Glomerular visceral epithelial cell (primary cell): ENCODE measurements around the gene ACAP2.
"Not testable (repeated sequence)": the region's sequence is repeated elsewhere in the genome, so short reads cannot be mapped to it uniquely, and the experiment has no call there.

Source experiments
- DNase-seq: peaks from one replicate; pipeline ENCODE4 v3.0.0-alpha.2; 2016; ENCODE audit errors: extremely low spot score

Gene ACAP2

DNA sequence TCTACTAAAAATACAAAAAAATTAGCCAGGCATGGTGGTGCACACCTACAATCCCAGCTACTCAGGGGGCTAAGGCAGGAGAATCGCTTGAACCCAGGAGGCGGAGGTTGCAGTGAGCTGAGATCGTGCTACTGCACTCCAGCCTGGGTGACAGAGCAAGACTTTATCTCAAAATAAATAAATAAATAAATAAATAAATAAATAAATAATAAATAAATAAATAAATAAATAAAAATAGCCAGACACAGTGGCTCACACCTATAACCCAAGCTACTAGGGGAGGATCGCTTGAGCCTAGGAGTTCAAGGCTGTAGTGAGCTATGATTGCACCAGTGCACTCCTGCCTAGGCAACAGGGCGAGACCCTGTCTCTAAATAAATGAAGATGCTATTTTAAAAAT lies 152.2 kb downstream of the ACAP2 start:
- DNase-seq, result not testable (repeated sequence)

DNA sequence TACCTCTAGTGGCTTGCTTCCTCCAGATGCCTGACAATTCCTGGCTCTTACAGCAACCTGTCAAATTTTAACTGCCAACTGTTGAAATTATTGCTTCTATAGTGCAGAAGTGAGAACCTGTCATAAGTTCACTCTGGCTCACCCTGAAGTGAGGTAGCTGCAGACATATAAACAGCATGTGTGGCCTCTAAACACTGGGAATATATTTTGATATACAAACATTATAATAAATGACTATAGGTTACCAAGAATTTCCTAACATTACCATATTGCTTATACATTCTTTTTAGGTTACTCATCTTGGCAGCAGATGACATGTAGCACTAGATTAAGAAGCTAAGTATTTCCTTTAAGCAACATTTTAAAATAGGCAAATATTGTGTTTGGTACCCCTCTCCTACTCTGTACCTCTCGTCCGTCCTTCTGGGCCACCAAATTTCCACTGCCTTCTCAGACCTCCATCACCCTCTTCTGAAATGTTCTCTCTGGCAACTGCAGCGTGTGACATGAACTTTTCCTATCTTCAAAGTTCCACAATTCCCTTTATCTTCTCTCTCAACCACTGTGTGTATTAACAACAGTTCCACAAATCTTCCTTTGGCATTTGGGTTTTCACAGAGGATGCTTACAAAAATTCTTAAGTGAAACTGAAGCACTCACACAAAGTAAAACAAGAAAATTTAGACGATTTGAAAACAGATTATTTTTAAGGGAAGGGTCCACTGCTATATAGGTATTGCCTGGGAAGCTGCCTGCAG lies 156.5 kb downstream of the ACAP2 start:
- DNase-seq, result no peak

DNA sequence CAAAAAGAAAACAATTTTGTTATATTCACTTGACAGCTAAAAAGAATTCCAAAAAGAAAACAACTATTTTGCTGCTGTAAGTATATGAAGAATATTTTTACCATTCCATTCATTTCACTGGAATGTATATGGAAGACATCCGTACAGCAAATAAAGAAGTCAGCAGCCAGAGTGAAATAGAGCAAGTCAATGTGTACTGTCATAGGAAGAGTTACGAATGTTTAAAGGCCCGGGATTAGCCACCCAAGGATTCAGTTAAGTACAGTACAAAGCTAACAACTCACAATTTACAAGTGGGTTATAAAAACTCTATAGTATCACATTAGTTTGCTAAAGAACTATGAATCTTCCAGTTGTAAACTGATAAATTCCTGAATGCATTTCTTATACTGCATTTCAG lies 157.4 kb downstream of the ACAP2 start:
- DNase-seq, result no peak

DNA sequence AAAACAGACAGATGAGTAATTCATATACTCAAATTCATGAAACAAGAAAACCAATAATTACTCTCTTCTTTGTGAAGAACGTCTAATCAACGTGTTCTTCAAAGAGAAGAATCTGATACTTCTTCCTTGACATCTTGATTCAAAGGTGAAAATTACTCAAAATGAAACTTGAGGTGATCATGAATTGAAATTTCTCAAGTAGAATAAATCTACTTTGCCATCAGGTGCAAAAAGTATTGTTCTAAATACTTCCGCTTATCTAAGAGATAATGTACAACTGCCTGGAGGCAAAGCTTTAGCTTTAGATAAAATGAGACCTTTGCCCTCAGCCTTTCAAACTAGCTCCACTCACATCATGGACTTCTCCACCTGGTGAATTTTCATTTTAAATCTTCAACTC lies 158.0 kb downstream of the ACAP2 start:
- DNase-seq, result no peak

DNA sequence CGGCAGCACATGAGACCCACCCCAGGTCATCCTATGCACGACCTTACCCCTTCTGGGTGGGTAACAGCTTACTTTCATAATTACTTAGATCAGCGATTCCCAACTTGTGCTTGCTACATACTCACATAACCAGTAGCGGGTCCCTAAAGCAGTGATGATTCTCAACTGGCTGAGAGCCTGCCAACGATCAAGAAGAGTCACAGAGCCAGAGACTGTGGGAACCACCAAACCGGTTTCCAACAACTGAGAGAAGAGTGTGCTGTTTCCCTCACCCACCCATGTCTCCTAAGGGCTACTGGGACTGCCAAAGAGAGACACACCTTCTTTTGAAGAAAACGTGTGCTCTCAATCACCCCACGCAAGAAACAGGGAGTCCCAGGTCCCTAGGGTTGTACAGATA lies 159.9 kb downstream of the ACAP2 start:
- DNase-seq, result no peak

DNA sequence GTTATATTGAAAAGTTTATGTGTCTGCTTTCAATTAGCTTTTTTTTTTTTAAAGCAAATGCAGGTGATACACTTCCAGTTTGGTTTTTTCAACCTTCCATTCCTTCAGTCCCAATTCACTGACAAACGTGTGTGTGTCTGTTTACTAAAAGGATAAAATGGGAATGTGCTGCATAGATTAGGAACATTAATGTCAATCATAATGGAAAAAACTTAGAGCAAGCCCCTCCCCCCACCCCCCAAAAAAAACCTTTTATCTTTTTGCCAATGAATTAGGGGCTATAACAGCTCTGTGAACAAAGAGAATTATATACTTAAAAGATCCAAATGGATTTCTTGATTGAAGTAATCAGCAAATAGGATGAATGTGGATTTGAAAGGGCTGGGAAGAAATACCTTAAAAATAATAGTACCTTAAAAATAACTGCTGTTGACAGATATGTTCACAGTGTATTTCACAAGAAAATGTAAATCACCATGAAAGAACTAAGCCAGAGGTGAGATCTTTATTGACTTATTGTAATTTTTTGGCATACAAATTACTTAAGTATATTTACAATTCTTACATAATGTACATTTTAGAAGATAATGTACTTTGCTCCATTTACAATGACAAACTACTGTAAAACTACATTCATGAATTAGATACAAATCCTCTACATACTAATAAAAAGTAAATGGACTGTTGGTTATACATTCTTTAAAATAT lies 168.4 kb downstream of the ACAP2 start:
- no peak for DNase-seq

DNA sequence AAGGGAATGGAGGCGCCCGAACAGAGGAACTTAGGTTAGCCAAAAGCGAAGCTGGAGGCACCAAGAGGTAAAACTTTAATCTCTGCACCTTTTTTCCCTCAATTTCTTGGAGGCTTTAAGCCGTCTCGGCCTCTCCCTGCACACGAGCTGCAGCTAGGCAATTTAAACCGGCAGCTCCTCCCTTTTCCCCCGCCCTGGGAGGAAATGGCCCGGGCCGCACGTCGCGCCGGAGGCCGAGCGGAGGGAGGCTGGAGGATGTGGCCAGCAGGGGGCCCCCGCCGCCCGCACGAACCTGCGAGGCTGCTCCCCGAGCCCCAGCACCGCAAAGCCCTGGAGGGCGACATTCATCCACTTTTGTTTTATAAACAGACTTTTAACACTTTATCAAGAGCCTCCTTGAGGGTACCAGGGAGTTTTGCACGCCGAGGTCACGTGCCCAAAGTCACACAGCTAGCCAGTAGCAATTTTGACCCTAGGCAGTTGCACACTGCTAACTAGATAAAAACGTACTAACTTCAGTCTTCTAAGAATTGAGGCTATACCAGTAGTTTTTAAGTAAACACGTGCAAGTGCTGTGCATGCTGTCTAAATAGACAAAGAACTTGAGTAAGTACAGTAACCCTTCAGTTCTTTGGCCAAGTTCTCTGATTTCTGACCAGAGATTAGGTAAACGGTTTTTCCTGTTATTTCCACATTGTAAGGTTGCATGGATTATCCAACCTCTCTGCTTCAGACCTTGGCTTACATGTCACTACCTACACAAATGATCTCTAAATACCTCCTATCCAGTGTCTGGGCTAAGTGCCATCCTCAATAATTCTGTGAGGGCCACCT lies 171.2 kb downstream of the ACAP2 start:
- peak; percentile 87 for DNase-seq

DNA sequence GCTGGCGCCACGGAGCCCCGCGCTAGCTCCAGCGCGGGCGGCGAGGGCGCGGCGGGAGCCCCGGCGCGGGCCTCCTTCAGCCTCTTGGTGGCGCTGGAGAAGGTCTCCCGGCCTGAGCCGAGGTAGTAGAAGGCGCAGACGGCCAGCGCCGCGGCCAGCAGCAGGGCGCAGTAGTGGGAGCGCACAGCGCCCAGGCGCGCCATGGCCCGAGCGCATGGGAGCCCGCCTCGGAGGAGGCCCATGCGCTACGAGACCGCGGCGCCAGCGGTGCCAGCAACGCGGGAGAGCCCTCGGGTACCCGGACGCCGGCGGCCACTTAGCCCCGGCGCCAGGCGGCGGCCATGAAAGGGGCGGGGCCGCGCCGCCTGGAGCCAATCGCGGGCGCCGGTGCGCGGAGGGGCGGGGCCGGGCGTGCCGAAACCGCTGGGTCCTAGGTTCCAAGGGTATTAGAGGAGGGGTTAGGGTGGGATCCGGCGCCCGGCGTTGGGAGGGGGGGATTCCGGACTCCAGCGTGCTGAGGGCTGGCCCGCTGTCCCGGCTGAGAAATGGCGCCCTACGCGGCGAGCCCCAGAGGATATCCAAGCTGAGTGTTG lies 171.9 kb downstream of the ACAP2 start, which contains the start of gene XXYLT1:
TSS of gene XXYLT1 (minus strand) at position 343 of the 593 bp plus-strand sequence. CDS start at position 242, 101 bp downstream.
- peak; percentile 86 for DNase-seq

DNA sequence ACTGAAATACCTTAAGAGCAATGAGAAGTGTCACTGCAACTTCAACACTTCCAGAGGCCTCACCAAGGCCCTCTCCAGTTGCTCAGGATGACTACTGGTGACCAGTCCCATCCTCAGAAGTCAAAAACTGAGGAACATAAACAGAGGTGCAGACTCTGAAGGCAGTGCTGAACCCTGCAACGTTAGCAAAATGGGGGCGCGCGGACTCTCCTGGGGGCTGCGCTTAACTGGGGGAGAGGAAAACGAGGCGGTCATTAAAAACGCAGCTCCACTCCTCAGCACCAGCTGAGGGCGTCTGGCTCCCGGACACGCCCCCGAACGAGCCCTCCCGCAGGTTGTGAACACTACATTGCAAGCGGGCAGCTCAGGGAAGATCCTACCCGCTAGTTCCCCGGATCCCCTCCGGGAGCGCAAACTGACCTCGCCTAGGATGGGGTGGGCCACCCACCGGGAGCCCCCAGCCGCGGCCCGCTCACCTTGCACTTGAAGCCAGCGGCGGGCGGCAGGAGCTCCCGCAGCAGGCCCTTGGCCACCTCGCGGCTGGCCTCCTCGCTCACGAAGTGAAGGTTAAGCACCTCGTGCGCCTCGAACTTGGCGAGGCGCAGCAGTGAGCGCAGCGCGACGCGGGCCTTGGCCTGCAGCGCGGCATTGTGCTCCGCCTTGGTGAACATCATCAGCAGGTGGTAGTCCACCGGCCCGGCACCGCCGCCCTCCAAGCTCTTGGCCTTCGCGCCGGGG lies 172.6 kb downstream of the ACAP2 start:
- DNase-seq, result peak; percentile 50

DNA sequence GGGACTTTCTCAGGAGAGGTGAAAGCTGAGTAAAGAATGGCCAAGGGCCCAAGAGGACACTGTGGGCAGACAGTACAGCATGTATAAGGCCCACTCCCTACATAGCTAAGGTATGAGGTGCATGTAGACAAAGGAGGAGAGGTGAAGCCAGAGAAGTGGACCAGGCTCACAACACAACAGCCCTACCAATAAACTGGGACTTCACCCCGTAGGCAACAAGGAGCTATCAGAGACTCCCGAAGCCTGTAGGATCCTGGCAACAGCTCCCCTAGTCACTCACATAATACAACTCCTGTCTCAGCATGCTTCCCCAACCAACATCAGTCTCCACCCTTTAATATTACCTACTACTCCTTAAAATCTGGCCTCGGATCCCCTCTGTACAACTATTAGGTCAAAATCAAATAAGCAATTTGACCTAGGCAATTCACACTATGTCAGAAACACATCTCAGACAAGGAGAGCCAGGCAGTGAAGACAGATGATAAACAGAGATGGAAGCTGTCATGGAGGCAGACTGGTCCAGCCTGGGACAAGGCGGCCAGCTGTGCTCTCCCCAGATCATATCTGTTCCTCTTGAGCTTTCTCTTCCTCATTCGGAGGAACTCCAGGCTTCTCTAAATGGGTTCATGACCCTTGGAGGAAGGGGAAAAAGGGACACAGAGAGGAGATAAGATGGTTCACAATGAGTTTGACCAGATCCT lies 173.3 kb downstream of the ACAP2 start:
- no peak for DNase-seq

DNA sequence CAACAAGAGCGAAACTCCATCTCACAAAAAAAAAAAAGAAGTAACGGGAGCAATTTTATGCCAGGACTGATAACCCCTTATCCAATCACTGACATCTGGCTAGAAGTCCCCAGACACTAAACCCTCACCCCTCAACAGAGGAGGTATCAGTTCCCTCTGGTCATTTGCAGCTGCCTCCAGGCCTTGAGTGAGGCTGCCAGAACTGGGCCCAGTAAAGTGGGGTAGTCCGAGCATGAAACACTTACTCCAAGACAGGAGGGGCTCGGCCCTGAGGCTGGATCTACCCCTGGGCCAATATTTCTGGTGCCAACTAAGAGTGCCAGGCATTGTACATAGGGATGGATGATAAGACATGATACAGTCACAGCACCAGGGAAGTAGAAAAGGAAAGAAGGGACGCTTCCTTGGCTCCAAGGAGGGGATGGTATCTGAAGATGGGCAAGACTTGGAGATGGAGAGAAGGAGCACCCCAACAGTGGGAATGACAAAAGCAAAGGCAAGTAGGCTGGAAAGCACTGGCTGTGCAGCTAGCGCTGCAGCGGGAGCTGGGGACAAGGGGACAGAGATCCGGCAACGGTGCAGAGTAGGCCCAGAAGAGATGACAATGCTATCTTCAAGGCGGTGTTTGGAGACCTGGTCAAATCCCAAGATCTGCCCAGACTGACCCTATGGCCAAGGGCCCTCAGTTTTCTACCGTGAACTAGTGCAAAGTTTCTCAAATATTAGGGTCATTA lies 174.1 kb downstream of the ACAP2 start:
- no peak for DNase-seq

DNA sequence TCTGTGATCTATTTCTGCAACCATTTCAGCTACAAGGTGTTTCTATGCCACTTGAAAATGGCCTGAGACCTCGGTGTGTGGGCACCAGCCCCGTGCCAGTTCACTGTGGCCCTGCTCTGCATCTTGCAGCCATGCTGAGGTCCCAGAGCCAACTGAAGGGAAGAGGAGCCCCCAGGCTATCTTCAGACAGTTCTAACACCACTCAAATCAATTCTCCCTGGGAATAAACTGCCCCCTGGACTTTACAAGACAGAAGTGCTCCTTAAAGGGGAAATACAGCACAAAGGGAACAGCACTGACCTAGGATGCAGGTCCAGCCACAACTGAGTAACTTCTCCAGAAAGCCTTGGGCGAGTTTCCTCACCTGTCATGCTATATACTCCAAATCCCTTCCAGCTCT lies 175.7 kb downstream of the ACAP2 start:
- no peak for DNase-seq

DNA sequence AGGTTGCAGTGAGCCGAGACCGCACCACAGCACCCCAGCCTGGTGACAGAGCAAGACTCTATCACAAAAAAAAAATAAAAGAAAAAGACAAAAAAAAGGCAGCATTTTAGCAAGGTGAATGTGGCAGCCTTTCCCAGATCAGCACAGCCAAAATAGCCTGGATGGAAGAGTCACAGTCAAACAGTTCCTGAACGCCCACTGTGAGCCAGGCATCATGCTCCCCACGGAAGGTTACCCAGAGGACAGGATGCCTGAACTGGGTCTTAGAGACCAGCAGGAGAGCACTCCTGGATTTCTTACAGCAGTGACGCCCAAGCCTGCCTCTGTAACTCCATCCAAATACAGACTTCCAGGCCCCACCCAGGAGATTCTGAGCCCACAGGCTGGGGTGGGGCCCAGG lies 176.4 kb downstream of the ACAP2 start:
- no peak for DNase-seq

DNA sequence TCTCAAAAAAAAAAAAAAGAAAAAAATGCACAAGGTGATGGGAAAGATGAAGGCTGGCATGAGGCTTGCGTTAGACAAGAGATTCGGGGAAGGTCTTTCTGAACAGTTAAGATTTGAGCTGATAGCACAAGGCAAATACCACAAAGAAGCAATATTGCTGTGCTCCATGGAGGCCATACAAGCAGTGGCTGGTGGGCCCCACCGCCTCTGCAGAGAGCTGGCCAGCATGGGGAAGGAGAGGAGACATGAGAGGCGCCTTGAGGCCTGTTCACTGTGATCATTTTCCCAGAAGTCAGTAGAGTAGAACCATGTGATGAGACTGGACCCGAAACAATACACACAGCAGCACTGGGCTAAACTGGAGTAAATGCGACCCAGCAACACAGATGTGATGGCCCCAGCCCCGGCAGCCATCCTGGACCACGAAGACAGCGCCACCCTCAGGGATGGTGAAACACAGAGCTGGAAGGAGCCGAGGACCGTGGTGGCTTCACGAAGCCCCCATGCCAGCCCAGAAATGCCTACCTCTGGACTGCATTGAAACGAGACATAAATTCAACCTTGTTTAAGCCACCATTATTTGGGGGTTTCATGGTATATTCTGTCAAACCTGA lies 177.3 kb downstream of the ACAP2 start:
- DNase-seq, result no peak

DNA sequence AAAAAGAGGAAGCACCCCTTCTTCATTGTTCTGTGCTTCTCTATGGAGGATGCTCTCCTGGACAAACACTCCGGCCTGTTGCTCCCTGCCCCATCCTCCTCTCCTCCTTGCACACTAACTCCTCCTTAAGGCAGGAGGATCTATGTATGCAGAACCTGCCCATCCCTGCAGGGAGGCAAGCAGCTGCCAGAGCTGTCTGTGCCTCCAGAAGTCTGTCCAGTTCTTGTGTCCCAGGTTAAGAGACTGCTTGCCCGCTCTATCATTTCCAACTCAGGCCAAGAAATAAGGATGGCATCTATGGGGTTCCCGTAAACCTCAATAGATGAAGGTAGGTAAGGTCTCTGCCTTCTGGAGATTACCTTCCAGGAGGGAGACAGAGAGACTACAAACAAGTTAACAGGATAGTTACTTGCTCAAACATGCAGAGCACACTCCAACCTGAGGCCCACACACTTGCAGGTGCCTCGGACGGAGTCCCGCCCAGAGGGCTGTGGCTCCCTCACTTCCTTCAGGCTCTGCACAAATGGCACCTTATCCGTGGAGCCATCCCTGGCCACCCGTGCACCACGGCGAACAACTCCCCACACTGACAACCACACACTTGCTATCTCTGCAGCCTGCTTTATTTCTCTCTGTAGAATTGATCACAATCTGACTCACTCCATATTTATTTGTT lies 178.8 kb downstream of the ACAP2 start:
- DNase-seq, result no peak

DNA sequence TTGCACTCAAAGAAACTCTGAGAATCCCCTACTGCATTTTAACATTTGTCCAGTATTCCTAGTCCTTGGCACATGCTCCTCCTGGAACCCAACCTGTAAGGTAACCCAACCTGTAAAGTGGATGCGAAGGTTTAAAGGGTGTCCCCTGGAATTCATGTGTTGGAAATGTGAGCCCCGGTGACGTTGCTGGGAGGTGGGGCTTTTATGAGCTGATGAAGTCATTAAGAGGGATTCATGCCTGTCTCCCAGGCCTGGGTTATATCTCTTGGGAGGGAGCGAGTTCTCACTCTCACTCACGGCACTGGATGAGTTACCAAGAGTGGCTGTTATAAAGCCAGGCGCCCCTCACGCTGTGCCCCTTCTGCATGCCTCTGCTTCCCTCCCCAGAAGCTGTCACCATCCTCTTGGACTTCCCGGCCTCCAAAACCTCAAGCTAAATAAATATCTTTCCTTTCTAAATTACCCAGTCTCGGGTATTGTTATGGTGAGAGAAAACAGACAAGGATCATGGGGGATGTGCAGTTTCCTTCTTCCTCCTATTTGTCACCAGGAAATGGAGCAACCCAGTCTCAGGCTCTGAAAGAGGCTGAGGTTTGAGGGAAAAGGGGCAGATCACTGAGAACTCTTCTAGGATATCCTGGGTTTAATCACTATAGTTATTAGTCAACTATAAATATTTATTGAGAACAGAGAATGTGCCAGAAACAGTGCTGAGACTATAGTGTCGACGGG lies 179.5 kb downstream of the ACAP2 start:
- DNase-seq, result no peak

DNA sequence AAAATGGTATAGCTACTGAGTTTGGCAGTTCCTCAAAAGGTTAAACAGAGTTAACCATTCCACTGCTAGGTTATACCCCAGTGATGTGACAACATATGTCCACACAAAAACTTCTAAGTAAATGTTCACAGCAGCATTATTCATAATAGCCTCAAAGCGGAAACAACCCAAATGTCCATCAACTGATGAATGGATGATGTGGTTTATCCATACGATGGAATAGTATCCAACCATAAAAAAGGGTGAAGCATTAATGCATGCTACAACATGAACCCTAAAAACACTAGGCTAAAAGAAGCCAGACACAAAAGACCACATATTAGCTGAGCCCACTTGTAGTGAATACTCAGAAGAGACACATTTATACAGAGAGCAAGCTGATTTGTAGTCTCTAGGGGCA lies 180.9 kb downstream of the ACAP2 start:
- no peak for DNase-seq

DNA sequence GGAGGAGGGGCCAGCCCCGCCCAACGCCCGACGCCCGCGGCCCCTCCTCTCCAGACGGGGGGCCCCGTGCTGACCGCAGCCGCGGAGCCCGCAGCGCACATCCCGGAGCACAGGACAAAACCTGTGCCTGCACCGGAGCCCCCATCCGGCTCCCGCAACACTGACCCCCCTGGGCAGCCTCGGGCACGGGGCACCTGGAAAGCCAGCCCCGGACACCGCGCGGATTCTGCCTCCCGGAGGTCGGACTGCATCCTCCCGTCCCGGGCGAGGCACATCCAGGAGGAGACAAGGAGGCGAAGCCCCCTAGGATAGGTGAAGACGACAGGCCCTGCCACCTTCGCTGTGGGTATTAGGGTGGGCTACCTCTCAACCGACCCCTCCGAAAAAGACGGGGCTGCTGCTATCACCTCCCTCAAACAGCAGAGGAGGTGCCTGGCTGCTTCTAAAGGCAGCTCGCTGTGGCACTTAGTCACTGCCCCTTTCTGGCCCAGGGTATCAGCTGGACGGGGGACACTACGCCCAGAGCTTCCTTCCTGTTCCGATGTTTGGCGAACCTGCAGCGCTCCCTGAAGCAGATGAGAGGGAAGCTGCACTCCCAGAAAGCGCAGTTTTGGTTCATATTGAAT lies 182.4 kb downstream of the ACAP2 start:
- no peak for DNase-seq
